Inferior parietal cortex (tissue), 1 donor: ENCODE results near the gene GLIS1.

Experiments used
- DNase-seq: peaks from one replicate; pipeline ENCODE4 v3.0.0-alpha.2; 2016; ENCODE audit errors: extremely low spot score

GLIS1 gene

DNA sequence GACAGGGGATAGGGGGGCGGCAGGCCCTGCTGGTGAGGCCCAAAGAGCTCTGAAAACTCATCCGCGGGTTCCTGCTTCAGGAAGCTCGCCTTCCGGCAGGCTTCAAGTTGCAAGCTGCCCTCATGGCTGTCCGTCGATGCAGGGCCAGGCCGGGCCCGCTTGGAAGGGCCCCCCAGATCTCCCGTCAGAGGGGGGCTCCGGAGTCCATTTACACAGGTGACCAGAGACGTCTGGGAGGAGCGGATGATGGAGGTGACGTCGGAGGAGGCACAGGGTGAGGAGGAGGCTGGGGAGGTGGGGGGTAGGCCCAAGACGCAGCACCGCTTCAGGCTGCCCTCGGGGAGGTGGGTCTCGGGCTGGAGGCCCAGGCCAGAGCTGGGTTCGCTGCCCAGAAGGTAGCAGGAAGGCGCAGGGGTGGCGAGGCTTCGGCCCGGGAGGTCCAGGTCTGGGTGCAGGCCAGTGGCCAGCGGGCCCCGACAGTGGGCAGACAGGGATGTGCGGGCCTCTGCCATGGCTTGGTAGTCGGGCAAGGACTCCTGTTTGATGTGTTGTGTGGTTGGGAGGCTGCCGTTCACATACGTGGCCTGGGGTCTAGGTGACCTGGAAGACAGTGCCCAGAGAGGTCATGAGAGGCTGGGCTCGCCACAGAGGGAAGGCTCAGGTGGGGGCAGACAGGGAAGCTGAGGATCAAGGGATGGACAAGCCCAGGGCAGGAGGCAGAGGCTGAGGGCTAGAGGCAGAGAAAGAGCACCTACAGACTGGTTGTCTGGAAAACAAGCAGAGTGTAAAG lies 144.4 kb downstream of the GLIS1 start:
- DNase-seq = no peak

DNA sequence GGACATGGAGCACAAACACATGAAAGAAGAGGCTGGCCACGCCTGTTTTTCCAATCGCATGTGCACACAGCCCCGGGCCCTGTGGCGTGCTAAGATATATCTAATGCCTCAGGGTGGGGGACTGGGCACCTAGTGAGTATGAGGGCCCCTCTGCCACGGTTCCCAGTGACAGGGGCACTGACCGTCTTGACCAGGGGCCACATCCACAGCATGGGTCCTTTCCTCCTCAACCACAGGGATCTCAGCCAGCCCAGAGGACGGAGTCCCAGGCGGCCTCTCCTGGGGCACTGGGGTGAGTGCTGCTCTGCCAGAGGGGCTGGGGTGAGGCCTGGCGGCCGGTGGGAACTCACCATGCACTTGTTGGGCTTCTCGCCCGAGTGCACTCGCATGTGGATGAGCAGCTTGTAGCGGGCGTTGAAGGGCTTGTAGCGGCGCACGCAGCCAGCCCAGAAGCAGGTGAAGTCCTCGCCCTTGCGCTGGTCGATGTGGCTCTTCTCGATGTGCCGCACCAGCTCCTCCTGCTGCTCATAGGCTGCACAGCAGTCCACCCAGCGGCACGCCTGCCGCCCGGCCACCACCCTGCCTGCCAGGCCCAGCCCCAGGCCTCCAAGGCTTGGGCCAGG lies 145.1 kb downstream of the GLIS1 start:
- DNase-seq = no peak

DNA sequence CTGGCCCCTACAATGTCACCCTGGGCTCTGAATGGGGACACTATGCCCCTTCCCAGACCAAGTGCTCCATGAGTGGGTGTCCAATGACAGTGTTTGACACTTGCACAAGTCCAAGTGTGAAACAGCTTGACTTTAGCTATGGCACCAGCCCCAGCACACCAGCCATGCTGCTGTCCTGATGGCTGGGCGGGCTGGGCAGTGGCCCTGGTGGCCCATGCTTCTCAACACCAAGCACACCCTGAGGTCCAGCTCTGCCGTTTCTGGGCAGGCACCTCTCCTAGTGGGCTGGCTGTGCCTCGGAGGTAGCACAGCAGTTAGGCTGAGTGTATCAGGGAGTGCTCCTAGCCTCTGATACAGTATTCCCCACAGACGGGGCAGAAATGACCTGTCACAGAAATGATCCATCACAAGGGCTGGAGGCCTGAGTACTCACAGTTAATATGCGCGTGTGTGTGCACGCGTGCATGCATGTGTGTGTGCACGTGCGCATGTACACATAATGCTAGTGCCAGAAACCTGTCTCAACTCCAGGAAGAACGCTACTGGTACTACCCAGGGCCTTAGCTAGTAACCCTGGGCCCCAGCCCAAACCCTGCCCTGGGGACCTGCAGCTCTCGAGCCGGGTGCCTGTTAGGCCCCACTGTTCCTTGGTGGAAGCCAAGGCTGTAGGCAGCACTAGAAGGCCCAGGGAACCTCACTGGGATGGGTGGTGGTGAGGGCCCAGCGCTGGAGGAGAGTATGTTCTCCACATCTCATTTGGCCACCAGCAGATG lies 145.8 kb downstream of the GLIS1 start:
- DNase-seq = no peak

DNA sequence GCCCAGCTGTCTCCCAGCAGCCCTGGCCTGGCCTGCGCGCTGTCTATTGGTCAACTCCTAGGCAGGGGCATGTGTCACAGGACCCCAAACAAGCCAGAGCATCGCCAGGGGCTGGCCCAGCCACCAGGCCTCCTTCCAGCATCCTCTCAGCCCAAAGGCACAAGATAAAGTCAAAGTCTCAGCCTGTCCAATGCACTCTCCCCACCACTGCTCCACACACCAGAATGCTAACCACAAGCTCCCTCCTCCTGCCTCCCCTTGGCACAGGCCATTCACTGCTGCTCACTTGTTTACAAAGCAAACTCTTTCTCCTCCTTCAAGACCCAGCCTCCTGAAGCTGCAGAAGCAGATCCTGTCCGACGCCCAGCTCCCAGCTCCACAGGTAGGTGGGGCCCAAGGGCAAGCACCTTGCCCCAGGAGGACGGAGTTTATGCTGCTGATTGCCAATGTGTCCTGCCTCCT lies 146.4 kb downstream of the GLIS1 start:
- DNase-seq = no peak

DNA sequence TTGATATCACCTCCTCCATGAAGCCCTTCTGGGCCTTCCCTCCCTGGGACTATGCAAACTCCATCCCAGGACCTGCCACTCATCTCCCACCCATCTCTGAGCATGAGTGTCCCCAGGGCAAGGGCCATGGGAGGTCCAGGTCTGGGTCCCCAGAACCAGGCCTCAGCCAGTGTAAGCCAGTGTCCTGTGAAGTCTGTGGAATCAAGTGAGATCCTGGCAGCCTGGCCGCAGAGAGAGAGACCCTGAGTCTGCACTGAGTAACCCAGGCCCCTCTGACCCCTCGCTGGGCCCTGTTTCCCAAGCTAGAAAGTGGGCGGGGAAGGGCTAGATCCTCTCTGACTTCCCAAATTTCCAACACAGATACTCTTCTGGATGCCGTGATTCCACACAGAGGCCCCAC lies 147.0 kb downstream of the GLIS1 start:
- DNase-seq = no peak

DNA sequence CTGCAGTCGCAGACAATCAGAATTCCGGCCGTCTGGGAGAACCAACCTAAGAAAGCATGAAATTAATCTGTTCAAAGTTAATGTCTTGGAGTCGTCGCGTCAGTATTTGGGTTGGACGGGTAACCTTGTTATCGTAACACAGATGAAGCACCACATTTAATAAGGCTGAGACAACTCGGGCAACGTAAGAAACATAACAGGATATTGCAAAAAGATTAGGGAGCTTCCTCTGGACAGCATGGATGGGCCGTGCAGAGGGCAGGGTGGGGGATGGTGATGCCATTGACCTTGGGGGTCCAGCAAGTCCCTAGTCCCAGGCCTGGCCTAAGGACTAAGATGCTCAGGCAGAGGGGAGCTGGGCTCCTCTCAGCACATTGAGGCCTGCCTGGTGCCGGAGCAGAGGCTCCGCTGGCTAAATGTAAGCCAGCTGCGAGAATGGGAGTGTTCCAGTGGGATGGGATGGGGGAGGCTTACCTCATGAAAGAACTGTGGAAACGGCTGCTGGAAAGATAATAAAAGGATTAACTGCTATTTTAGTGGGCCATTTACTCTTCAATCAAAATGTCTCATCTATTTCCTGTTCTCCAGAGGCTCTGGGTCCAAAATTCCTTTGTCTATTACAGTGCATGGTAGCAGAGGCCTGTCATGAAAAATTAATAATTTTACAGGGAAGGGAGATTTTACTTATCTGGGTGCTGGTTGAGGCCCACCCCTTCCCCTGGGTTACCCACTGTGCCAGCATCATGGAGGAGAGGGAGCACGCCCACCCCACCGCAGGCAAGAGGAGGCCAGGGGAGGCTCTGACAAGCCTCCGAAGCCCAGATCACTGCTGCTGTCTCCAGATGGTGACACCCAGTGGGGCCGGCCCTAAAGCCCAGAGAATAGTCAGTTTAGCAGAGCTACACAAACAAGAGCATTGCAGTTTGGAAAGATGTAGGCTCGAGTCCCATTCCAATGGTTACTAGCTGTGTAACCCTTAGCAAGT lies 148.1 kb downstream of the GLIS1 start:
- DNase-seq = no peak

DNA sequence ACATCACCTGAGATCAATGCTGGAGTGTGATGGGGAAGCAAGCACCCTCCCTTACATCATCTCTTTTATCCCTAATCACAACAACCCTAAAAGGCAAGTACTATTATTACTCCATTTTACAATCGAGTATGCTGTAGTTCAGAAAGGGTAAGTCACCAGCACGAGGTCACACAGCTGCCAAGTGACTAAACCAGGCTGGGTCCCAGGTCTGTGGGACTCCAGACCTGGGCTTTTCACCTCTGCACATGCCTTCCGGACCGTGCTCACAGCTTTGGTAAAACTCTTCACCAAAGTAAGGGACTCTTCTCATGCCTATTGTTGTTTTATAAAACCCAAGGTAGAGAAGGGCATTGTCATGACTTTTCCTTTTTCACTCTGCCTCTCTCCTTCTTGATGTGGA lies 148.9 kb downstream of the GLIS1 start:
- no peak for DNase-seq

DNA sequence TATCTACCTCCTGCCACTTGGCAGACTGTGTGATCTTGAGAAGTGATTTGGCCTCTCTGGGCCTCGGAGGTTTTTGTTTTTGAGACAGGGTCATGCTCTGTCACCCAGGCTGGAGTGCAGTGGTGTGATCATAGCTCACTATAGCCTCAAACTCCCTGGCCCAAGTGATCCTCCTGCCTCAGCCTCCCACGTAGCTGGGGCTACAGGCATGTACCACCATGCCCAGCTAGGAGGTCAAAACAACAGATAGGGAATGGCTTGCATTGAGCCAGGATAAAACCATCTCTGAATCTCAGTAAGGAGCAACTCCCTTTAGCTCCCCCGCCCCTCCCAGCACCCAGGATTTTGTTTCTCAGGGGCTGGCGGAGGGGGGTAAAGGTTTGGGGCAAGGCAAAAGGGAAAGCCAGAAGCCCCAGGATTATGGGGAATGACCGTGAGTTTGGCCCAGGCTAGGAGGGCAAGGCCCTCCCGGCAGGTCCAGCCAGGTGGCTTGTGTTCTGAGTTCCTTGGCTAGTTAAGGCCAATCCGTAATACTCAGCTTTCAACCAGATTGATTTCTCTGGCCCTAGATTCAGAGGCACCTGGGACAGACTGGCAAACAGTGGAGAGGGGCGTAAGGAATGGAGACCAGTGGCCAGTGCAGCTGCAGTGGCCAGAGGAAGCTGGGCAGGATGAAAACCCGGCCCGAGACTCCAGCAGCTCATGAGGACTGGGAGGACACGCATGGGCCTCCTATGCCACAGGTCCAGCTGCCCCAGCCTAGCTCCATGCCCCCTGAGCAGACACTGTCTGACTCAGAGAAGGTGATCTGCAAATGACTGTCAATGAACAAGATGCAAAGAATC lies 149.7 kb downstream of the GLIS1 start:
- DNase-seq = no peak

DNA sequence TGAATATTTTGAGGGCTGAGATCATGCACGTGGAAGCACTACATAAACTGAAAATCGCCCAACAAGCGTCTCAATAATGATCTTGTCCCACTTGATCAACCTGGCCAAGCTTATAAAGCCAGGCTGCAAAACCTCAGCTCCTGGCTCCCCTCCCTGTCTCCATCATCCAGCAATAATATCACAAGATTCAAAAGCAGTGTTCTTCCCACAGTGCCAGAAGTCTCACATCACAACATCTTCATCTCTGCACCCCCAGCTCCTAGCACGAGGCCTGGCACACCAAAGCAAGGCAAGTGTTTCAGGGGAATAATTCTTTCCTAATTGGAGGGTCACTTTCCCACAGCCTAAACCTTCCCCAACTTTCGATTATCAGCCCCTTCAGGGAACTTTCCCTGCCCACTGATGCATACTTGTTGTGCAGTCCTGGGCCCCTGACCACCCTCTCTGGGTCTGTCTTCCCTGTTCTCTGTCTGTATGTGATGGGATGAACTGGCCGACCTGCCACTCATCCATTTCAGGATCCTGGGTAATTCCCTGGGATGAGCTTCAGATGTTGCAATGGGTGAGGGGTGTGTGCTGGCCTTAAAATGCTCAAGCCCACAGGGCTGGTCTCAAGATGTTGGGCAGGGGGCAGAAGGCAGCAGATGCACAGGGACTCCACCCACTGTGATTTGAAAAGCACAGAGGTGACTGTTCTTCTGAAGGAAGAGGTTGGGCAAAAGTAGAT lies 150.7 kb downstream of the GLIS1 start:
- DNase-seq = no peak

DNA sequence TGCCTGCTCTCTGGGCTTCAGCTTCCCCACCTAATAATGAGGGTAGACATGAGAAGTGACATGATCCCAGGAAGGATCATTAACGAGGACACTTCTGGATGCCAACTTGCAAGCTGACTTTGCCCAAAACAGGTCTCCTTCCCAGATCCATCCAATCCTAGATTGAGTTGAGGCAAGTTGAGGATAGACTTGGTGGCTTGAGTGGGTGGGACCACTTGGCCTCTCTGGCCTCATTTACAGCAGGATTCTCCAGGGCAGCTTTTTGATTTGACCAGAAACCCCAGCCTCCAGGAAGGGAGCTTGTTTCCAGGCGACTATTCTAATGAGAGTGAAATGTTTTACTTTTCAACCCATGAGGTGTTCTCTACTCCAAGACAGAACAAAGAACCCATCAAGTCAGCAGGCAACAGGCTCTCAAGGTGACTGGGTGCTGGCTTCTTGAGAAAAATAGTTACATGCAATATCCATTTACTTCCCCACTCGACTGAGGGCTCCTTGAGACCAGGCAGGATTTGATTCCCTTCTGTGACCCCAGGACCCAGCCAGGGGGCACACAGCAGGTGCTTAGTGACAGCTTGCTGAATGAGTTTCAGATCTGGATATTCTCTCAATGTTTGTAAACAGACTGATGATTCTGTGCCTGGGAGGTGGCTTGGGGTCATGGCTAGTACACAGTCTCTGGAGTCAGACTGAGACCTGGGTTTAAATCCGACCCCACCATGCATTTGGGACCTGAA lies 151.5 kb downstream of the GLIS1 start:
- DNase-seq = no peak

DNA sequence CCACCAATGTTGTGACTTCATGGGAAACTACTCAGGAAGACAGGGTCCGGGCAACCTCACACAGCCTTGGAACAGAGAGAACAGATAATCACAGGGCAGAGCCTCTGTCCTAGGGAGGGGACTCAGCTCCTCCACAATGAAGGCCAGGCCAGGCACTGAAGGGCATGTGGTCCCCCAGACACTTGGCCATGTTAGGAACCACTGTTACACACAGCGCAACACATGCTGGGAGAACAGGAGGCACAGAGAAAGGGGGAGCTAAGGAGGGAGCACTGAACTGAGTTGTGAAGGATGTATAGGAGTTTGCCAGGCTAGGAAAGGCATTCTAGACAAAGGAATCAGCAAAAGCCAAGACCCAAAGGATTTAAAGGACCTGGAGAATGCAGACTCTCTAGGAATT lies 152.2 kb downstream of the GLIS1 start:
- DNase-seq = no peak

DNA sequence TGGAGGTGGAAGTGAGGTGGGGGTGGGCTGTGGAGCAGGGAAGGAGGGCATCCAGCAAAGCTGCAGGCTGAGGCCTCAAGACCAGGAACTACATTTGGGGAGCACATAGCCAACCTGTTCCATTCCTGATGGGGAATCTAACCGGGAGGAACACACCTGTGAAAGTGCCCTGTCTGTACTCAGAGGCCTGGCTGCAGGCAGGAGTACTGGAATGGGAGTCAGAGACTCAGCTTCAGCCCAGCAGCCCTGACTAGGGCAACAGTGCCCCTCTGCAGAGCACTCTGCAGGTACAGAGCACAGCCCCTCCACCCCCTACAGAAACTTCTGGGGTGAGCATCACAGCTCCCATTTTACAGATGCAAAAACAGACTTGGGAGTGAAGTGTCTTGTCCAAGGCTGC lies 153.4 kb downstream of the GLIS1 start:
- DNase-seq = no peak

DNA sequence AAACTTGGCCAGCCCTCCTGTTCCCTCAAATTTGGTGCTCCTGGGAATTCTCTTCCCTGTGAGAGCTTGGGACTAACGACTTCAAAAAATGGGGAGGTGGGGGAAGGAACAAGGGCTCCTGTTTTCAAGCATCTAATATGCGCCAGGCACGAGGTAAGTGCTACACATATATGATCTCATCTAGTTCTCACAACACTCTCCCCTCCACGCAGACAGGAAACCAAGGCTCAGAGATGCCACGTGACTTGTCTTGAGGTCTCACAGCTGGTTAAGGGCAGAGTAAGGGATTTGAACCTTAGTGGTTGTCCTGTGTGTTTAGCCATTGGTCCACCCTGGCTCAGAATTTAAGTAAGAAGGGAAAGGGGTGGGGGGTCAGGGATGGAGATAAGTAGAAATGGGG lies 153.8 kb downstream of the GLIS1 start:
- DNase-seq = no peak

DNA sequence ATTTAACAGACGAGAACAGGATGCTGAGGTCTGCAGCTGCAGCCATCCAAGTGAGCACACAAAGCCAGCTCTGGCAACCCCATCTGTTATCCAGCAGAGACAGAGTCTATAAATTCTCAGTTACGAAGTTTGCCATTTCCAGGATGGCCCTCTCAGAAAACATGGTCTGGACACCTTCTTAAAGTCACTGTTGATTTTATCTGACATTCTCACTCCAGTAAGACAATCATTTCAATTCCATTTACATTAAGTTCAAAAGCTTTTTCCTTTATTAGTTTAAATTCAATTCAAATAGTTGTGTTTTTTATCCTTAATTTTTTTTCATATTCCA lies 154.2 kb downstream of the GLIS1 start:
- DNase-seq = no peak

DNA sequence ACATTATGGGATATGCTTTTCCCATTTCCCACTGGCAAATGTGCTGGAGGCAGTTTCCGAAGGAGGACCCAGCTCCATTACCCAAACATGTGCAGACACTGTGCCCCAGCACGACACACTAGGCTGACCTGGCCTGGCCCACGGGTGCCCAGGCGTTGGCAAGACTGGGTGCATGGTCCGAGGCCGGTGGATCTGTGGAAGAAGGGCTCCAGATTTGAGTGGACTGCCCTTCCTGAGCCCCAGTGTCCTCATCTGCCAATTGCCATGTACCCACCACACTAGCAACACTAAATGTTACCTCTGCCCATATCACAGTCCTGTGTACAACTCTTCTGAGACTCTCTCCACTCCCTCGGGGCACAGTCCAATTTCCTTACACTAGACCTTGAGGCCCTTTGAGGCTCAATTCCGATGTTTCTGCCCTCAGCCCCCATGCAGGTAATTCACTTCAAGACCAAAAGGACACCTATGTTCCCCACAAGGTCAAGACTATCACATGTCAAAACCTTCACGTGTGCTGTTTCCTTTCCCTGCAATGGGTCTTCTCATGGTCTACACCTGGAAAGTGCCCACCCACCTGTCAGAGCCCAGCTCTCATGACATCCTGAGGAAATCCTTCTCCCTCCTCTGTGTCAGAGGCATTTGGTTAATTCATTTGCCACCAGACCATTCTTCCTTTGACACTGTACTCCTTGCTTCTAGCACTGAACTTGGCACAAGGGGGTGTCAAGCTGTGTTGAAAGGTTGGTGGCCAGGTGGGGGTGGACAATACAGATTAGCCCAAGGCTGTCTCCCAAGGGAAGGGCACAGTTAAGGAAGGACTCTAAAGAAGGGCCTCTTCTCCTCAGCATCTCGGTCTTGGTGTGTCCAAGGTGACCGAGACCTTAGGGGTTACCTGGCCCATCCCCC lies 154.8 kb downstream of the GLIS1 start:
- no peak for DNase-seq

DNA sequence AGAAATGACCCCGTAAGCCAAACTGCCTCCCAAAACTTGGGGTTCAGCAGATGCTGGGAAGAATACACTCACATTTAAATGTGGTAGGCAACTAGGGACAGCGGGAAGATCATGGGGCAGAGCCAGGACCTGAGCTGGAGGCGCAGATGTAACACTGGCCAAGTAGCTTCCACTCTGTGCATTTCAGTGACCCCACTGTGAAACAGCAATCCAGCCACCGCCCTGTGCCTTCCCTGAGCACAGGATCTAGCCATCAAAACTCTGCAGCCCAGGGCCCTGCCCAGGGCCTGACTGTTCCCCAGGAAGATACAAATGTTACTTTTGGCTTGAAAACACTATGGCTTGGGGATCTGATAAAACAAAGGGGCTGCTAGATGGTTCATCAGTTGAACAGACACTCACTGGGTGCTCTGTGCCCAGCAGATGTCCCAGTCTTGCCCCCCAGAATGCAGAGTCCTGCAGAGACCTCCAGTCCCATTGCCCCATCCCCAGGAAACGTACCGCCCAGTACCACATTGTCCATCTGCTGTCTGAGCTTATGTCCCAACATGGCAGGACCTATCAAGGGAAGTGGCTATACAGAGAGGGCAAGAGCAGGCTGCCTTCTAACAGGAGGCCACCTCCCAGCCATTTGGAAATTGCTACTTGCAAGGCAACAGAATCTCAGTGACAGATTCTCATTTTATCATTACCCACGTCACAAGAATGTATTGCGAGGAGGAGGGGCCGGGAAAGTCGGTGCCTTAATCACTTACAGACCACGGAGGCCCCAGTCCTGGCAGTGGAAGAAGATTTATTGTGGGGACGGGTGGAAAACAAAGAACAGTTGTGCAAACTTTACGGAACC lies 155.7 kb downstream of the GLIS1 start:
- no peak for DNase-seq
